ENCODE measurements around the gene DLG5.

- no peak for TF ChIP-seq CTCF (IDR thresholded peaks at IDR 0.05; ENCODE audit: low read depth, low read length)
- TF ChIP-seq EZH2phosphoT487 (IDR thresholded peaks at IDR 0.05; ENCODE audit: low read depth): no peak
These were observed 124.9 kb downstream of the DLG5 start for GRCh38 chr10:77801474-77802161.

Measured in OCI-LY3 (cell line).